Mononuclear cell (primary cell): ENCODE measurements around the gene C1QBP. TPM values are rescaled to one million over a fixed set of nuclear protein-coding genes. Genes with fewer than 3 reads are reported as not detected.
A peak's percentile ranks its signal among the peaks of the same experiment; 100 is the strongest.

Experiments
- H3K27me3 ChIP-seq: 2 replicates; pipeline ENCODE4 v1.6.0; 2011; ENCODE audit warnings: low read length, control low read depth; ENCODE audit not compliant: insufficient read depth
- H3K4me1 ChIP-seq: 2 replicates; pipeline ENCODE4 v1.5.1; 2011; ENCODE audit warnings: mild to moderate bottlenecking, low read length, control low read depth; ENCODE audit not compliant: insufficient read depth
- H3K4me3 ChIP-seq: 2 replicates; pipeline ENCODE4 v1.5.1; 2011; ENCODE audit warnings: mild to moderate bottlenecking, low read length, moderate library complexity
- H3K9me3 ChIP-seq: 2 replicates; pipeline ENCODE4 v1.5.1; 2011; ENCODE audit warnings: low read depth, mild to moderate bottlenecking, control low read depth, low read length
- total RNA-seq: library from RNA; depleted of rRNA; stranded (reverse); fragments of >200 nt; gene quantifications from one replicate; pipeline ENCODE4 v1.2.3, GENCODE V29; 2012

The C1QBP gene
- total RNA-seq, 1 donor, result 93.6 TPM

DNA sequence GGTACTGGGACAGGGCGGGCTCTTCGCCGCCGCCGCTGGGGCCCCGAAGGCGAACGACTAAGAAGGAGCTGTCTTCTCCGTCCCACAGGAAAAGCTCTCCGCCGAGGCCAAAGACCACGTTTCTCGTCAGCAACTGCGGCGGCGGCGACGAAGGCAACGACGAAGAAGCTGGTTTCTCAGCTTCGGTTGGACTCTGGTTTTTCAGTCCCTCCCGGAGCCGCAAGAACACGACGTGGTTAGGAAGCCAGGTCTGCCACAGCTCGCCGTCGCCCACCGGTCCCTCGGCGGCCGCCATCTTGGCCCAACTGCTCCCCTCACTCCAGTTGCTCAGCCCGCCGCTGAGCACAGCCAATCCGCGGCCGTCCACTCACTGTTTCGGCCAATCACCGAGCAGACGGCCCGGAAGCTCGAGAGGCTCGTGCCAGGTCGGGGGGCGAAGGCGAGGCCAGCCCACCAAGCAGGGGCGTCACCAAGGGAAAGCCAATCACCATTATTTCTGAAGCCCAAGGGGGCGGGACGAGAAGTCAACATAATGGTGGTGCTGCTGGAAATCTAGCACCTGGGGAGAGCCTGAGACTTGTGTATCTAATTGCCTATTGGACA is 19.5 kb downstream of the C1QBP start, which contains the start of gene NUP88:
Gene NUP88, minus strand, starts transcription at position 307 of the 603 bp plus-strand sequence. Its CDS starts 12 bp downstream, at position 295.
- Histone ChIP-seq H3K27me3 (no peaks in the 10 kb centered on the region), H3K4me1 (peaks cover 34% of the 10 kb centered on the region), H3K4me3 (peak within 1 kb of the TSS; percentile 64), H3K9me3 (no peaks in the 10 kb centered on the region)

DNA sequence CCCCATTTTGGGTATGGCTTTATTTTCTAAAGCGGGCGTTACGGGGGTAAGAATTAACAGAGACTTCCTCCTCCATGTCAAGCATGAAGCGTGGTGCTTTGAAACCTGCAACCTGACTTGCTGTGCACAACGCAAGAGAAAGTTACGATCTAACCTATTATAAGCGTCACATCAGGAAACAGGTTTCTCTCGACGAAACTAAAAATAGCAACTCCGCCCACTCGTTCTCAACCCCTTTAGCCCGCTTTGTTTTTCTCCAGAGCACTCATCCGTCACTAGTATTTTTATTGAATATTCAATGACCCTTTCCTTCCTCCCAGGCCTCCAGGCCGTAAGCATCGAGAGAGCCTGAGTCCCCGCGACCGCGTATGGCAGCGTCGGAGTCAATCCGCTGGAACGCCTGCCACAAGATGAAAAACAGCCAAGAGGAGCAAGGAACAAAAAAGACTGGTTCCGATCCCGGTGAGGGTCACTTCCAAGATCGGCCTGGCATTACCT is 20.0 kb downstream of the C1QBP start:
- Histone ChIP-seq H3K4me1 (peaks cover 38% of the 10 kb centered on the region), H3K9me3 (no peaks in the 10 kb centered on the region), H3K4me3 (peak overlapping the region; percentile 64), H3K27me3 (no peaks in the 10 kb centered on the region)

DNA sequence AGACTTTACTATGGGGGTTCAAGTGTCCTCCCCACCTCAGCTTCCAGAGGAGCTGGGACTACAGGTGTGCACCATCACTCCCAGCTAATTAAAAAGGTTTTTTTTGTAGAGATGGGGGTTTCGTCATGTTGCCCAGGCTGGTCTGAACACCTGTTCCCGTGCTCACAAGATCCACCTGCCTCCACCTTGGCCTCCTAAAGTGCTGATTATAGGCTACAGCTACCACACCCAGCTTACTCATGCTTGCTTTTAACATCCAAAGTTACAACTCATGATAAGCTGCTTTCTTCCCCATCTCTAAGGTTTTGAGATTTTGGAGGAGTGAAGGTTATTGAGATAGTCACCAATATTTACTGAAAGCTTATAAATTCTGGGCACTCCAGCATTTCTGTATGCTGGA is 22.1 kb downstream of the C1QBP start:
- Histone ChIP-seq H3K4me1 (peaks cover 53% of the 10 kb centered on the region), H3K4me3 (no peak overlapping the region), H3K27me3 (no peaks in the 10 kb centered on the region)

DNA sequence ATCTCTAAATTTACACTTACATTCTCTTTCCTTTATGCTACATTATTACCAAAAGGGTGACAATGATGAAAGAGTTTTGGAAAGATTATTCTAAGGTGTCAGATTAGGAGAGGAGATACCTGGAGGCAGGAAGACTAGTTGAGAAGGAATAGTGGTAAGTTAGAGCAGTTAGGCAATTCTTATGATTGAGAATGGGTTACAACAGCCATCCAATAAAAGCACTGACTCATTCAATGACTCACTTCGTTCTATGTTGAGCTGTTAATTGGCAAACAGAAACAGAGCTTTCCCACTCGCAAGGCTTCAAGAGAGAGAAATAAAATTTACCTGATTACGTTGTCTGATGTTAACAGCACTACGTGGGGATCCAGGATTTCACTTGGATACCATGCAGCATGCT is 25.3 kb downstream of the C1QBP start:
- H3K27me3 ChIP-seq, result no peaks in the 10 kb centered on the region
- H3K4me3 ChIP-seq, result no peak overlapping the region
- no peaks in the 10 kb centered on the region for H3K9me3 ChIP-seq
- H3K4me1 ChIP-seq, result peaks cover 41% of the 10 kb centered on the region

More for the DNA sequence above, 22.1 kb downstream of the C1QBP start:
- H3K9me3 ChIP-seq, result no peaks in the 10 kb centered on the region

DNA sequence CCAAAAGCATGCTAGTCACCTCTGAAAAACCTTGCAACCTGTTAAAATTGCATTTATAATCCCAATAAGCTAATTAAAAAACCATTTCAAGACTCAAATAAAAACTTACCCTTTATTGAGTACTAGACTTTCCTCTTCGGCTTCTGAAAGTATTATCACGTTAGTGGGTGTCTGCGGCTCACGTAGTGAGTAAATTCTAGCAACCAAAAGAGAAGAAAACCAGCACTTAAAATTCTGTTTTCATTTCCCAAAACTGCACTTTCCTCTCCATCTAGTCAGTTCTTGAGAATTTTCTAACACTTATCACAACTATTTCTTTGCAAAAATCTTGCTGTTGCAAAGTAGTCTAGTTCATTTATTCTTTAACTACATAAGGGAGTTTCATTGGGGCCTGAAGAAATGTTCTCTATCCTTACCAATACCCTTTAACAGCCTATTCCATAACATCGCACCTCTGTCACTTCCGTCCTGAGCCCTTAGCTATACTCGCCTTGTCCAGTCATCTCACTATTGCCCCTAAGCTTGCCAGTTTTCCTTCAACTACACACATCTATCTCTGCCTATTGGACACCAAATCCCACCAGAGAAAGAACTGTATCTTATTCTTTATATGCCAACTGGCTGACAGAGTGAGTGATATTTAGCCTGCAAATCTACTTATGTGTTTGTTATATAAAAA is 28.2 kb downstream of the C1QBP start:
- Histone ChIP-seq H3K9me3 (no peaks in the 10 kb centered on the region), H3K4me3 (no peak overlapping the region), H3K27me3 (no peaks in the 10 kb centered on the region), H3K4me1 (peaks cover 20% of the 10 kb centered on the region)

DNA sequence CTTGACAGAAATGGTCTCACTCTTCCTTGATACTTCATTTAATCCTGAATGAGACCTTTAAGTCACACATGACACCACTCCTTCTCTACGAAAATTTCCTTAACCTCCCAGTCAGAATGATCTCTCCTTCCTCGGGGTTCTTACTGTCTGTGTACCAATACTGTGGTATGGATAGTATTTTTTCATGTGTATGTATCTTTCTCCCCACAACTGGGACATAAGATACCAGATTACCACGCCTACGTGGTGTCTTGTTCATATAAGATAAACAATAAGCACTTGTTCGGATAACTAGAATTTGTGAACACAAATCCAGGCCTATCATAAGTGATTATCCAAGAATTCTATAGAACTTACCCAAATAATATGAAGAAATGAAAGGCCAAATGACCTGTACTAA is 30.8 kb downstream of the C1QBP start:
- Histone ChIP-seq H3K27me3 (no peaks in the 10 kb centered on the region), H3K9me3 (no peaks in the 10 kb centered on the region), H3K4me1 (peaks cover 11% of the 10 kb centered on the region), H3K4me3 (no peak overlapping the region)

DNA sequence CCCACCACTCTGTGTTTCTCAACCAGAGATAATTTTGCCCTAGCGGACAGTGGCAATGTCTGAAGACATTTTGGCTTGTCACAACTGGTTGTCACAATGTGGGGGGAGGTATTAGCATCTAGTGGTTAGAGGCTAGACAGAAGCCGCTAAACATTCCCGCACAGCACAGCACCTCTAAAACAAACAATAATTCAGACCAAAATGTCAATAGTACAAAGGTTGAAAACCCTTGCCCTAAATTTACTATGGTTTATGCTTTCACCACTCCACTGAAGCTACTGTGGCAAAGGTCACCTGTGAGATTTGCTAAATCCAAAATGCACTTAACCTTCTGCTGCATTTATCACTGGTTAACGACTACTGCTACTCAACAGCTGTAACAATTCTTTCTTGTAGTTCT is 33.6 kb downstream of the C1QBP start:
- no peaks in the 10 kb centered on the region for H3K4me1 ChIP-seq
- no peaks in the 10 kb centered on the region for H3K27me3 ChIP-seq
- H3K9me3 ChIP-seq, result no peaks in the 10 kb centered on the region
- H3K4me3 ChIP-seq, result no peak overlapping the region

DNA sequence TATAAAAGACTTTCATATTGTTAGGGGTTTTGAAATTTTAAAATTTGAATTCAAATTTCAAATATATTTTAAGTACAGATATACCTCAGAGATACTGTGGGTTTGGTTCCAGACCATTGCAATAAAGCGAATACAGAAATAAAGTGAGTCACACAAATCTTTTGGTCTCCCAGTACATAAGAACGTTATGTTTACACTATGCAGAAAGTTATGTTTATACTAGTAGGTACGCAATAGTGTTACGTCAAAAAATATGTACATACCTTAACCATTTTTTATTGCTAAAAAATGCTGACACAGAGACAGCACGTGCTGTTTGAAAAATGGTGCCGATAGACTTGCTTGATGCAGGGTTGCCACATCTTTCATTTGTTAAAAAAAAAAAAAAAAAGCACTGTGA is 39.2 kb downstream of the C1QBP start:
- Histone ChIP-seq H3K9me3 (no peaks in the 10 kb centered on the region), H3K27me3 (no peaks in the 10 kb centered on the region), H3K4me3 (no peak overlapping the region)

DNA sequence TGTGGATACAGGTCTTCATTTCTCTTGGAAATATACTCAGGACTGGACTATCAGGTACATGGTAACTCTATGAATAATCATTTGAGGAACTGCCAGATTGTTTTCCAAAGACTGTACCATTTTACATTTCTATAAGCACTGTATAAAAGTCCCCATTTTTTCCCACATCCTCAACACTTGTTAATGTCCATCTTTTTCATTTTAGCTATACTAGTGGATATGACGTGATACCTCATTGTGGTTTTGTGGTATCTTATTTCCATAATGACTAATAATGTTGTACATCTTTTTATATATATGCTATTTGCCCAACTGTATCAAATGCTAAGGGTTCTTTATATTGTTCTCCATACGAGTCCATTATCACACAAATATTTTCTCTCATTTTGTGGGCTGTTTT is 42.3 kb downstream of the C1QBP start:
- Histone ChIP-seq H3K4me3 (no peak overlapping the region), H3K4me1 (no peaks in the 10 kb centered on the region), H3K9me3 (no peaks in the 10 kb centered on the region), H3K27me3 (no peaks in the 10 kb centered on the region)

More for the DNA sequence above, 39.2 kb downstream of the C1QBP start:
- no peaks in the 10 kb centered on the region for H3K4me1 ChIP-seq

DNA sequence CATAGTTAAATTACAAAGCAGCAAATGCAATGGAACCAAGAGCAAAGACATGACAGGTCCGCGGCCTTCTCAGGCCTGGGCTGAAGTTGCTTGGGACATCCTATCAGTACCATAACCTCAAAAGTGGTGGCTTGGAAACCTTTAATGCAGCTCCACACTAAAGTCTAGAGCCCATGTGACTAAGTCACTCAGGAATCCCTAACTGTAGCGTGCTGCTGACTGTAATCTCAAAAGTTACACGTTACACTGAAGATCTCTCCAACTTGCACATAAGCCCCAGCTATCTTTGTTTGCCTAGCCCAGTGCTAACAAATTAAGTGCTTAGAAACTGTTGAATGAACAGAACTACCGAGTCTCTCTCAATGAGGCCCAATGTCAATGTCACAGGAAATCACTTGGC is 47.3 kb downstream of the C1QBP start:
- H3K4me1 ChIP-seq, result no peaks in the 10 kb centered on the region
- no peaks in the 10 kb centered on the region for H3K9me3 ChIP-seq
- no peaks in the 10 kb centered on the region for H3K27me3 ChIP-seq
- H3K4me3 ChIP-seq, result no peak overlapping the region

Other genes starting within 250 kb of the C1QBP start
- 3.1 TPM for gene ZNF594, start 247.3 kb downstream of the C1QBP start, total RNA-seq
- gene SCIMP, start 204.3 kb downstream of the C1QBP start, total RNA-seq, result 5.5 TPM
- gene RABEP1, start 156.9 kb downstream of the C1QBP start, total RNA-seq, result 34.6 TPM
- gene NUP88, start 19.5 kb downstream of the C1QBP start, total RNA-seq, result 133 TPM
- 51.9 TPM for gene RPAIN, start 19.0 kb downstream of the C1QBP start, total RNA-seq
- 2.9 TPM for gene DHX33, start 29.8 kb upstream of the C1QBP start, total RNA-seq
- gene DERL2, start 47.0 kb upstream of the C1QBP start, total RNA-seq, result 49.4 TPM
- 18.9 TPM for gene MIS12, start 47.4 kb upstream of the C1QBP start, total RNA-seq
- 118 TPM for gene NLRP1, start 145.4 kb upstream of the C1QBP start, total RNA-seq